Measurements from ENCODE around the gene TFPI. TPM values are rescaled to one million over a fixed set of nuclear protein-coding genes. Genes with fewer than 3 reads are reported as not detected.

TFPI gene
- total and polyA plus RNA-seq, 2 donors (not counting 1 experiment from before 2014, with no cell fraction given), result 117 to 274 TPM

GRCh38 chr2:187431911-187432310 lies 122.3 kb downstream of the TFPI start:
- no peak overlapping the region for H3K27ac ChIP-seq (ENCODE audit: insufficient read depth, low read length)
- H2AFZ ChIP-seq (ENCODE audit: low read length), result no peak overlapping the region
- TF ChIP-seq EZH2 (IDR thresholded peaks at IDR 0.05; ENCODE audit: low read length, missing control alignments) (no peak), CTCF (conservative IDR thresholded peaks at IDR 0.05 in 1 of 2, IDR thresholded peaks at IDR 0.05 in 1 of 2; ENCODE audit: low read depth in 1 of 2, low read length in 2 of 2) (no peak)
- H3K9me3 ChIP-seq (ENCODE audit: control insufficient read depth, insufficient read depth, low read depth, low read length), result no peaks in the 10 kb centered on the region
- no peaks in the 10 kb centered on the region for H4K20me1 ChIP-seq (ENCODE audit: control insufficient read depth, extremely low read depth, insufficient read depth, low read length)
- H3K9ac ChIP-seq (ENCODE audit: insufficient read depth, low read length), result no peak overlapping the region
- no peak for DNase-seq (ENCODE audit: low read depth in 2 of 2)
- no peak overlapping the region for H3K4me3 ChIP-seq (replicated peaks in 1 of 4; ENCODE audit: control extremely low read depth in 1 of 4, insufficient read depth in 1 of 4, low read depth in 3 of 4, low read length in 4 of 4)
- H3K27me3 ChIP-seq (ENCODE audit: control insufficient read depth, insufficient read depth, low read length), result no peaks in the 10 kb centered on the region
- peaks cover 4% of the 10 kb centered on the region for H3K4me1 ChIP-seq (ENCODE audit: control insufficient read depth, extremely low read depth, insufficient read depth, low read length)
- no peaks in the 10 kb centered on the region for H3K36me3 ChIP-seq (ENCODE audit: control insufficient read depth, insufficient read depth, low read length)
- H3K4me2 ChIP-seq (ENCODE audit: extremely low read depth, insufficient read depth, low read length), result no peak overlapping the region
- H3K79me2 ChIP-seq (ENCODE audit: control insufficient read depth, insufficient read depth, low read length), result no peaks in the 10 kb centered on the region

GRCh38 chr2:187429989-187430388 lies 124.2 kb downstream of the TFPI start:
- no peaks in the 10 kb centered on the region for H3K79me2 ChIP-seq (ENCODE audit: control insufficient read depth, insufficient read depth, low read length)
- no peak overlapping the region for H3K4me3 ChIP-seq (replicated peaks in 1 of 4; ENCODE audit: control extremely low read depth in 1 of 4, insufficient read depth in 1 of 4, low read depth in 3 of 4, low read length in 4 of 4)
- no peak overlapping the region for H2AFZ ChIP-seq (ENCODE audit: low read length)
- H3K4me2 ChIP-seq (ENCODE audit: extremely low read depth, insufficient read depth, low read length), result no peak overlapping the region
- H3K36me3 ChIP-seq (ENCODE audit: control insufficient read depth, insufficient read depth, low read length), result no peaks in the 10 kb centered on the region
- H3K9me3 ChIP-seq (ENCODE audit: control insufficient read depth, insufficient read depth, low read depth, low read length), result no peaks in the 10 kb centered on the region
- no peak for TF ChIP-seq CTCF (conservative IDR thresholded peaks at IDR 0.05 in 1 of 2, IDR thresholded peaks at IDR 0.05 in 1 of 2; ENCODE audit: low read depth in 1 of 2, low read length in 2 of 2)
- no peak for TF ChIP-seq EZH2 (IDR thresholded peaks at IDR 0.05; ENCODE audit: low read length, missing control alignments)
- DNase-seq (ENCODE audit: low read depth in 2 of 2), result peak; percentile 50 to 88
- H3K27ac ChIP-seq (ENCODE audit: insufficient read depth, low read length), result no peak overlapping the region
- peaks cover 2% of the 10 kb centered on the region for H3K4me1 ChIP-seq (ENCODE audit: control insufficient read depth, extremely low read depth, insufficient read depth, low read length)
- no peaks in the 10 kb centered on the region for H3K27me3 ChIP-seq (ENCODE audit: control insufficient read depth, insufficient read depth, low read length)
- H3K9ac ChIP-seq (ENCODE audit: insufficient read depth, low read length), result no peak overlapping the region
- H4K20me1 ChIP-seq (ENCODE audit: control insufficient read depth, extremely low read depth, insufficient read depth, low read length), result no peaks in the 10 kb centered on the region

- no peak for TF ChIP-seq CTCF (conservative IDR thresholded peaks at IDR 0.05 in 1 of 2, IDR thresholded peaks at IDR 0.05 in 1 of 2; ENCODE audit: low read depth in 1 of 2, low read length in 2 of 2)
- TF ChIP-seq EZH2 (IDR thresholded peaks at IDR 0.05; ENCODE audit: low read length, missing control alignments), result no peak
- Histone ChIP-seq H3K27ac (ENCODE audit: insufficient read depth, low read length) (no peak overlapping the region), H3K4me1 (ENCODE audit: control insufficient read depth, extremely low read depth, insufficient read depth, low read length) (no peaks in the 10 kb centered on the region), H3K4me3 (replicated peaks in 1 of 4; ENCODE audit: control extremely low read depth in 1 of 4, insufficient read depth in 1 of 4, low read depth in 3 of 4, low read length in 4 of 4) (no peak overlapping the region), H3K27me3 (ENCODE audit: control insufficient read depth, insufficient read depth, low read length) (no peaks in the 10 kb centered on the region), H3K9me3 (ENCODE audit: control insufficient read depth, insufficient read depth, low read depth, low read length) (no peaks in the 10 kb centered on the region), H4K20me1 (ENCODE audit: control insufficient read depth, extremely low read depth, insufficient read depth, low read length) (no peaks in the 10 kb centered on the region), H3K9ac (ENCODE audit: insufficient read depth, low read length) (no peak overlapping the region), H3K36me3 (ENCODE audit: control insufficient read depth, insufficient read depth, low read length) (no peaks in the 10 kb centered on the region), H3K4me2 (ENCODE audit: extremely low read depth, insufficient read depth, low read length) (no peak overlapping the region), H3K79me2 (ENCODE audit: control insufficient read depth, insufficient read depth, low read length) (no peaks in the 10 kb centered on the region), H2AFZ (ENCODE audit: low read length) (no peak overlapping the region)
- peak in 1 of 2 donors; percentile 45 for DNase-seq (ENCODE audit: low read depth in 2 of 2)
Observed at GRCh38 chr2:187424146-187424545, 130.1 kb downstream of the TFPI start.

Measured in fibroblast of lung (primary cell).